A549 (cell line): ENCODE measurements around the gene CMTM2. TPM values are rescaled to one million over a fixed set of nuclear protein-coding genes. Genes with fewer than 3 reads are reported as not detected.
A peak's percentile ranks its signal among the peaks of the same experiment; 100 is the strongest.

Experiments
- ATOH8 ChIP-seq: fragments of 250-450 bp; sonication (Bioruptor Pico); IDR thresholded peaks from 2 replicates; pipeline ENCODE4 v1.5.0; 2020; ENCODE audit warnings: low read depth, mild to moderate bottlenecking, moderate library complexity
- BCL3 ChIP-seq: fragments of >200 bp; sonication (Bioruptor Twin); formaldehyde crosslinking; IDR thresholded peaks from 3 replicates; pipeline ENCODE4 v1.6.1; 2016
- CBX8 ChIP-seq: fragments of 200-600 bp; sonication (generic); IDR thresholded peaks from 2 replicates; pipeline ENCODE4 v1.6.1; 2016
- CEBPB ChIP-seq, 2 experiments: fragments of >200 bp in 1 of 2; sonication (Bioruptor Twin) in 1 of 2; formaldehyde crosslinking in 1 of 2; IDR thresholded peaks; 2 replicates each; pipeline ENCODE4 v1.6.1; 2012 to 2016
- CHD2 ChIP-seq: fragments of 150-350 bp; IDR thresholded peaks from 2 replicates; pipeline ENCODE4 v1.6.1; 2014; ENCODE audit warnings: low read length; ENCODE audit not compliant: partially characterized antibody
- EHF ChIP-seq: fragments of 250-450 bp; sonication (Bioruptor Pico); IDR thresholded peaks from 2 replicates; pipeline ENCODE4 v1.5.0; 2020; ENCODE audit warnings: mild to moderate bottlenecking
- EHMT2 ChIP-seq: fragments of 200-600 bp; sonication (generic); IDR thresholded peaks from 2 replicates; pipeline ENCODE4 v1.6.1; 2016; ENCODE audit warnings: antibody characterized with exemption, low read depth, mild to moderate bottlenecking, moderate library complexity
- FOSB ChIP-seq: fragments of 250-450 bp; sonication (Bioruptor Pico); IDR thresholded peaks from 2 replicates; pipeline ENCODE4 v1.5.0; 2020; ENCODE audit warnings: mild to moderate bottlenecking, moderate library complexity
- HDAC2 ChIP-seq: fragments of 200-600 bp; sonication (generic); IDR thresholded peaks from 2 replicates; pipeline ENCODE4 v1.6.1; 2016
- HES2 ChIP-seq: fragments of >200 bp; sonication (Bioruptor Twin); formaldehyde crosslinking; IDR thresholded peaks from 2 replicates; pipeline ENCODE4 v1.6.1; 2016
- HOXA7 ChIP-seq: fragments of 250-450 bp; sonication (Bioruptor Pico); IDR thresholded peaks from 2 replicates; pipeline ENCODE4 v1.5.0; 2020; ENCODE audit warnings: mild to moderate bottlenecking, moderate library complexity
- HOXB5 ChIP-seq: fragments of 250-450 bp; sonication (Bioruptor Pico); IDR thresholded peaks from 2 replicates; pipeline ENCODE4 v1.5.0; 2020; ENCODE audit warnings: mild to moderate bottlenecking, moderate library complexity
- MAX ChIP-seq: IDR thresholded peaks from 2 replicates; pipeline ENCODE4 v1.6.1; 2012
- MAZ ChIP-seq: fragments of 150-350 bp; IDR thresholded peaks from 2 replicates; pipeline ENCODE4 v1.6.1; 2014; ENCODE audit warnings: antibody characterized with exemption, low read depth, low read length, borderline replicate concordance
- MYC ChIP-seq: IDR thresholded peaks from 2 replicates; pipeline ENCODE4 v1.6.1; 2012; ENCODE audit warnings: mild to moderate bottlenecking, inconsistent platforms, low read length, improper control_type of control experiment, borderline replicate concordance
- NFE2L2 ChIP-seq: fragments of 150-350 bp; conservative IDR thresholded peaks from 2 replicates; pipeline ENCODE4 v1.6.1; 2014; ENCODE audit warnings: low read length
- NPAS2 ChIP-seq: fragments of 250-450 bp; sonication (Bioruptor Pico); IDR thresholded peaks from 2 replicates; pipeline ENCODE4 v1.8.0; 2022; ENCODE audit warnings: mild to moderate bottlenecking, moderate library complexity, borderline replicate concordance
- PBX3 ChIP-seq: IDR thresholded peaks from 2 replicates; pipeline ENCODE4 v1.6.1; 2012
- PHF8 ChIP-seq: fragments of 200-600 bp; sonication (generic); IDR thresholded peaks from 2 replicates; pipeline ENCODE4 v1.6.1; 2016; ENCODE audit warnings: low read depth, mild to moderate bottlenecking, antibody characterized with exemption, moderate library complexity, borderline replicate concordance
- RAD21 ChIP-seq, 2 experiments: fragments of >200 bp in 1 of 2; sonication (Bioruptor Twin) in 1 of 2; formaldehyde crosslinking in 1 of 2; IDR thresholded peaks in 1 of 2; conservative IDR thresholded peaks in 1 of 2; 2 replicates in 1 of 2; 3 replicates in 1 of 2; pipeline ENCODE4 v1.6.1; 2012 to 2018; ENCODE audit warnings: inconsistent platforms in 1 of 2
- RFX5 ChIP-seq: fragments of 450-650 bp; IDR thresholded peaks from 2 replicates; pipeline ENCODE4 v1.7.1; 2014; ENCODE audit warnings: antibody characterized with exemption, mild to moderate bottlenecking, moderate library complexity
- RNF2 ChIP-seq: fragments of 200-600 bp; sonication (generic); IDR thresholded peaks from 2 replicates; pipeline ENCODE4 v1.6.1; 2016; ENCODE audit warnings: low read depth, mild to moderate bottlenecking, antibody characterized with exemption, moderate library complexity, borderline replicate concordance
- SMC3 ChIP-seq: fragments of >200 bp; sonication (Bioruptor Twin); formaldehyde crosslinking; IDR thresholded peaks from 3 replicates; pipeline ENCODE4 v1.6.1; 2018; ENCODE audit warnings: inconsistent platforms
- TFCP2L1 ChIP-seq: fragments of 250-450 bp; sonication (Bioruptor Pico); IDR thresholded peaks from 2 replicates; pipeline ENCODE4 v1.5.0; 2021; ENCODE audit warnings: mild to moderate bottlenecking
- USF2 ChIP-seq: fragments of 450-650 bp; IDR thresholded peaks from 2 replicates; pipeline ENCODE4 v1.6.1; 2014; ENCODE audit warnings: antibody characterized with exemption
- polyA plus RNA-seq, 4 experiments: library from polyadenylated mRNA; depleted of rRNA in 3 of 4; stranded (reverse); fragments of >200 nt; fragmentation: RNase III in 1 of 4; extraction: RNeasy Plus Mini Kit Qiagen cat#74134 plus additional on column Dnase treatment in 1 of 4; gene quantifications; 2 replicates in 3 of 4; 3 replicates in 1 of 4; pipeline ENCODE4 v1.2.3, GENCODE V29; 2011 to 2017

CMTM2 gene
- polyA plus RNA-seq, 2 of the 4 experiments (the other 2 are of a cell fraction): 0.15 TPM; not detected in 1

- peak; percentile 81; the same call in 1 of the 2 replicates for TF ChIP-seq HOXB5 (CRISPR knock-in tag)
- no peak for TF ChIP-seq BCL3
- no peak for TF ChIP-seq PBX3
- no peak for TF ChIP-seq EHMT2
- TF ChIP-seq SMC3: no peak
- TF ChIP-seq USF2: no peak
- no peak for TF ChIP-seq NPAS2 (CRISPR knock-in tag)
- peak; percentile 93 for TF ChIP-seq ATOH8 (CRISPR knock-in tag)
- TF ChIP-seq EHF (CRISPR knock-in tag): peak; percentile 88; the same call in 1 of the 2 replicates
- 0 out of 2 replicates have a peak, but pooled peaks have one; percentile 10 for TF ChIP-seq PHF8
- TF ChIP-seq RNF2: no peak
- TF ChIP-seq FOSB: no peak
- TF ChIP-seq HOXA7: no peak
- no peak for TF ChIP-seq NFE2L2
- 0 out of 2 replicates have a peak, but pooled peaks have one; percentile 22 for TF ChIP-seq MYC
- TF ChIP-seq RAD21 (conservative IDR thresholded peaks at IDR 0.05 in 1 of 2, IDR thresholded peaks at IDR 0.05 in 1 of 2): no peak
- no peak for TF ChIP-seq CHD2
- no peak for TF ChIP-seq TFCP2L1 (CRISPR knock-in tag)
- TF ChIP-seq CEBPB (IDR thresholded peaks at IDR 0.05): no peak
- TF ChIP-seq RFX5: no peak
- no peak for TF ChIP-seq HES2
- peak; percentile 78 for TF ChIP-seq MAX
- TF ChIP-seq HDAC2: no peak
- TF ChIP-seq MAZ: no peak
- TF ChIP-seq CBX8: no peak
These were observed 24.5 kb downstream of the CMTM2 start (continued) for GRCh38 chr16:66603537-66604375.
